ENCODE measurements around the gene NPR2.
A peak's percentile ranks its signal among the peaks of the same experiment; 100 is the strongest.

Gene NPR2

GRCh38 chr9:35845824-35846771 lies 54.7 kb downstream of the NPR2 start:
- H3K4me3 ChIP-seq (ENCODE audit: low read depth, low read length) = peak overlapping the region; percentile 73
- no peaks in the 10 kb centered on the region for H3K9me3 ChIP-seq (ENCODE audit: control insufficient read depth, insufficient read depth, low read length)
- peaks cover 12% of the 10 kb centered on the region for H3K27me3 ChIP-seq (ENCODE audit: control insufficient read depth, insufficient read depth, low read length)
- peak overlapping the region; percentile 23 for H3K27ac ChIP-seq (ENCODE audit: low read depth, low read length)
- peaks cover 5% of the 10 kb centered on the region; the same call in 1 of the 2 replicates for H3K36me3 ChIP-seq (ENCODE audit: control insufficient read depth, insufficient read depth, low read length)
- peak overlapping the region; percentile 10 for H3K9ac ChIP-seq (ENCODE audit: low read depth, low read length)
- H3K4me1 ChIP-seq (ENCODE audit: control insufficient read depth, insufficient read depth, low read length) = peaks cover 24% of the 10 kb centered on the region

GRCh38 chr9:35847792-35848572 lies 56.6 kb downstream of the NPR2 start:
- H3K4me3 ChIP-seq (ENCODE audit: low read depth, low read length) = no peak overlapping the region
- H3K9me3 ChIP-seq (ENCODE audit: control insufficient read depth, insufficient read depth, low read length) = no peaks in the 10 kb centered on the region
- H3K4me1 ChIP-seq (ENCODE audit: control insufficient read depth, insufficient read depth, low read length) = peaks cover 24% of the 10 kb centered on the region
- H3K9ac ChIP-seq (ENCODE audit: low read depth, low read length) = no peak overlapping the region
- peaks cover 12% of the 10 kb centered on the region for H3K27me3 ChIP-seq (ENCODE audit: control insufficient read depth, insufficient read depth, low read length)
- H3K27ac ChIP-seq (ENCODE audit: low read depth, low read length) = no peak overlapping the region
- H3K36me3 ChIP-seq (ENCODE audit: control insufficient read depth, insufficient read depth, low read length) = peaks cover 6% of the 10 kb centered on the region; the same call in 1 of the 2 replicates

DNA sequence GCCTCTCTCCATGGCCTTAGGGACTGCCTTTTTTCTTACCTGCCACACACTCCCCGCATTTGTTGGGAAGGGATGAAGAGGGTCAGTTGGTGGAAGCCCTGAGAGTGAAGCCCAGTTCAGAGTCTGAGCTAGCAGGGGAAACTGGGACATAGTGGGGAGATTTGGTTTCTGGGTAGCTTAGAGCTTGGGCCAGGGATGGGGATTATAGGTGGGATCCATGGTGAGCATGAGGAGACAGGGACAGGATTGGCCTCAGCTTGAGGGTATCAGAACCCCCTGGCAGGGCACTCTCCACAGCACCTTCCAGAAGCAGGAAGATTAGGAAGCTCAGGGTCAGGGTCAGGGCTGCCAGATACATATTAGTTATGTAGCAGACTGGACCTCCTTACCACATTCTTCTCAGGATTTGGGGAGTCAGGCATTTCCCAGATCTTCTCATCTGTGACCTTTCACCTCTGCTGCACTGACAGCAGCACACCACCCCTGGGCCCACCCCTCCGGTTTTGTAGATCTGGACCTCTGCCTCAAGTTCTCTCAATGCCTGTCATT lies 61.0 kb downstream of the NPR2 start:
- Histone ChIP-seq H3K4me3 (ENCODE audit: low read depth, low read length) (no peak overlapping the region), H3K9me3 (ENCODE audit: control insufficient read depth, insufficient read depth, low read length) (no peaks in the 10 kb centered on the region), H3K9ac (ENCODE audit: low read depth, low read length) (no peak overlapping the region), H3K4me1 (ENCODE audit: control insufficient read depth, insufficient read depth, low read length) (no peaks in the 10 kb centered on the region), H3K27me3 (ENCODE audit: control insufficient read depth, insufficient read depth, low read length) (peaks cover 1% of the 10 kb centered on the region; the same call in 1 of the 2 replicates), H3K27ac (ENCODE audit: low read depth, low read length) (no peak overlapping the region), H3K36me3 (ENCODE audit: control insufficient read depth, insufficient read depth, low read length) (peaks cover 11% of the 10 kb centered on the region; the same call in 1 of the 2 replicates)

DNA sequence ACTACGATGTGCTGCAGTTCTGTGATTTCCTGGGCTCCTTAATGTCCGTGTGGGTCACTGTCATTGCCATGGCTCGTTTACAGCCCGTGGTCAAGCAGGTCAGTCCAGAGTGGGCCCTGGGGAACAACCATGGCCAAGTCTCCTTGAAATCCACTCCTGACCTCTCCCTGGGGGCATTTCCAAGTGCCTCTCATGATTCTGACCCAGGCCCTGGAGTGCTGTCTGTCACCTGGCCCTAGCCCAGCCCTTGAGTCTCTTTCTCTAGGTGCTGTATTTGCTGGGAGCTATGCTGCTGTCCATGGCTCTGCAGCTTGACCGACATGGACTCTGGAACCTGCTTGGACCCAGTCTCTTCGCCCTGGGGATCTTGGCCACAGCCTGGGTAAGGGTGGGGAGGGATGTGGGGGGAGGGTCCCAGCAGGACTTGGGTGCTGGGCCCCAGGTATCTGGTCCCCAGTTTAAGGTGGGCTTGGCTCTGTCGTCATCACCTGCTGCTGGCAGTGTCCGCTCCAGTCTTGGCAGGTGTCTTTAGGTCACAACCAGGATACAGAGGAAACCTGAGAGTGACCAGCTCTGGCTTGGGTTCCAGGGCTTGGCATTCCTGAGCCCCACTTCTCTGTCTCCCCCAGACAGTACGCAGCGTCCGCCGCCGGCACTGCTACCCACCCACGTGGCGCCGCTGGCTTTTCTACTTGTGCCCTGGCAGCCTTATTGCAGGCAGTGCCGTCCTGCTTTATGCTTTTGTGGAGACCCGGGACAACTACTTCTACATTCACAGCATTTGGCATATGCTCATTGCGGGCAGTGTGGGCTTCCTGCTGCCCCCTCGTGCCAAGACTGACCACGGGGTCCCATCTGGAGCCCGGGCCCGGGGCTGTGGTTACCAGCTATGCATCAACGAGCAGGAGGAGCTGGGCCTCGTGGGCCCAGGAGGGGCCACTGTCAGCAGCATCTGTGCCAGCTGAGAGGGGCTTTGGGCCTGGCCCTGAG lies 61.8 kb downstream of the NPR2 start:
- no peak overlapping the region for H3K27ac ChIP-seq (ENCODE audit: low read depth, low read length)
- H3K9me3 ChIP-seq (ENCODE audit: control insufficient read depth, insufficient read depth, low read length) = no peaks in the 10 kb centered on the region
- H3K9ac ChIP-seq (ENCODE audit: low read depth, low read length) = no peak overlapping the region
- H3K4me3 ChIP-seq (ENCODE audit: low read depth, low read length) = no peak overlapping the region
- H3K27me3 ChIP-seq (ENCODE audit: control insufficient read depth, insufficient read depth, low read length) = no peaks in the 10 kb centered on the region
- H3K36me3 ChIP-seq (ENCODE audit: control insufficient read depth, insufficient read depth, low read length) = 0 out of 2 replicates have a peak, but pooled peaks cover 6% of the 10 kb centered on the region
- no peaks in the 10 kb centered on the region for H3K4me1 ChIP-seq (ENCODE audit: control insufficient read depth, insufficient read depth, low read length)

DNA sequence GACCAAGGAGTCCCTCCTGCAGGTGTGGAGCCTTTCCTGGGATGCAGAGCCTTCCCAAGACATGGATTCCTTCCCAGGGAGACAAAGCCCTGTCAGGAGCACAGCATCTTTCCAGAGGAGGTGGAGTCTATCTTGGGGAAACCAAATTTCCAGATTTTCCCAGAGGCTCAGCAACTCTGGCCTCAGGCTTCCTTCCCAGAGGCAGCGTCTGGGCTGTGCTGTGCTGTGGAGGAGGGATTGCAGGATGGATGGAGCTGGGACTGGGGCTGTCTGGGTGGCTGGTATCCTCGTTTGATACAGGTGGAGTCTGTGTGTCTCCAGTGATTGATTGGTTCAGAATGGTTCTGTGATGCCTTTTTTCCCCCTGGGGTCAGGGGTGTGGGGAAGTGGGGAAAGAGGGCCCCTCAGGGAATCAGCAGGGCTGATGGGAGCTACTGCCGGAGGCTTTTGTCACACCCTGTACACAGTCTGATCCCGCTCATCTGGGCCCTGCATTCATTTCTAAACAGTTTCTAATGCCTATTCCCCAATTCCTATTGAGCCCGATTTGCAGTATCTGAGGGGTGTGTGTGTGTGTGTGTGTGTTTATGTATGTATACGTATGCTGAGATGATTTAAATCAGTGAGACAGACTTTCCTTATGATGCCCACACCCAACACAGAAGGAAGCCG lies 62.8 kb downstream of the NPR2 start:
- no peak overlapping the region for H3K4me3 ChIP-seq (ENCODE audit: low read depth, low read length)
- no peaks in the 10 kb centered on the region for H3K27me3 ChIP-seq (ENCODE audit: control insufficient read depth, insufficient read depth, low read length)
- no peak overlapping the region for H3K9ac ChIP-seq (ENCODE audit: low read depth, low read length)
- no peak overlapping the region for H3K27ac ChIP-seq (ENCODE audit: low read depth, low read length)
- H3K36me3 ChIP-seq (ENCODE audit: control insufficient read depth, insufficient read depth, low read length) = 0 out of 2 replicates have a peak, but pooled peaks cover 6% of the 10 kb centered on the region
- H3K9me3 ChIP-seq (ENCODE audit: control insufficient read depth, insufficient read depth, low read length) = no peaks in the 10 kb centered on the region
- no peaks in the 10 kb centered on the region for H3K4me1 ChIP-seq (ENCODE audit: control insufficient read depth, insufficient read depth, low read length)

- Histone ChIP-seq H3K9me3 (ENCODE audit: control insufficient read depth, insufficient read depth, low read length) (no peaks in the 10 kb centered on the region), H3K27me3 (ENCODE audit: control insufficient read depth, insufficient read depth, low read length) (no peaks in the 10 kb centered on the region)
These were observed 64.8 kb downstream of the NPR2 start for GRCh38 chr9:35856206-35856605.

DNA sequence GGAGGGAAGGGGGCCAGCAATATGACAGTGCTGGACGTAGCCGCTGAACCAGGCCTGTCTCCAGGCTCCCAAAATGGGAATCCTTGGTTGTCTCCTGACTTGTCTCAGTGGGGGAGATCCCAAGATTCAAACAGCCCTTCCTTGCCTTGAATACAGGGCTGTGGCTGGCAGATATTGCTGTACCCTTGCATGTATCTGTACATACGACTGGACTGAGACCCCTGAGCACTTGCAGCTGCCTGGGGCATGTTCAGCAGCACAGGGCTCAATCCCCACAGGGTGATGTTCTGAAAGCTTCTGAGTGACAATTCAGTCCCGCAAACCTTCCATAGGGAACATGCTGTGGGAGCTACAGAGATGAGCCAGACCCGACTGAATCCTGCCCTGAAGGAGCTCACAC lies 65.5 kb downstream of the NPR2 start:
- Histone ChIP-seq H3K4me1 (ENCODE audit: control insufficient read depth, insufficient read depth, low read length) (no peaks in the 10 kb centered on the region), H3K27ac (ENCODE audit: low read depth, low read length) (no peak overlapping the region), H3K9me3 (ENCODE audit: control insufficient read depth, insufficient read depth, low read length) (no peaks in the 10 kb centered on the region), H3K27me3 (ENCODE audit: control insufficient read depth, insufficient read depth, low read length) (no peaks in the 10 kb centered on the region), H3K4me3 (ENCODE audit: low read depth, low read length) (no peak overlapping the region), H3K36me3 (ENCODE audit: control insufficient read depth, insufficient read depth, low read length) (0 out of 2 replicates have a peak, but pooled peaks cover 6% of the 10 kb centered on the region), H3K9ac (ENCODE audit: low read depth, low read length) (no peak overlapping the region)

More at GRCh38 chr9:35856206-35856605, 64.8 kb downstream of the NPR2 start:
- H3K9ac ChIP-seq (ENCODE audit: low read depth, low read length) = no peak overlapping the region
- 0 out of 2 replicates have a peak, but pooled peaks cover 6% of the 10 kb centered on the region for H3K36me3 ChIP-seq (ENCODE audit: control insufficient read depth, insufficient read depth, low read length)
- H3K4me1 ChIP-seq (ENCODE audit: control insufficient read depth, insufficient read depth, low read length) = no peaks in the 10 kb centered on the region
- no peak overlapping the region for H3K4me3 ChIP-seq (ENCODE audit: low read depth, low read length)
- H3K27ac ChIP-seq (ENCODE audit: low read depth, low read length) = no peak overlapping the region

- no peaks in the 10 kb centered on the region for H3K4me1 ChIP-seq (ENCODE audit: control insufficient read depth, insufficient read depth, low read length)
- no peak overlapping the region for H3K27ac ChIP-seq (ENCODE audit: low read depth, low read length)
- H3K9me3 ChIP-seq (ENCODE audit: control insufficient read depth, insufficient read depth, low read length) = no peaks in the 10 kb centered on the region
- H3K4me3 ChIP-seq (ENCODE audit: low read depth, low read length) = no peak overlapping the region
- no peaks in the 10 kb centered on the region for H3K27me3 ChIP-seq (ENCODE audit: control insufficient read depth, insufficient read depth, low read length)
- H3K36me3 ChIP-seq (ENCODE audit: control insufficient read depth, insufficient read depth, low read length) = 0 out of 2 replicates have a peak, but pooled peaks cover under 1% of the 10 kb centered on the region
- no peak overlapping the region for H3K9ac ChIP-seq (ENCODE audit: low read depth, low read length)
These were observed 67.1 kb downstream of the NPR2 start for GRCh38 chr9:35858458-35858857.

Measured in HUES48 (cell line).